Stimulated activated CD4-positive, alpha-beta T cell treated with anti-CD3 and anti-CD28 coated beads, TNF-alpha, amount 100 ng/mL, for 48 hours (primary cell): ENCODE data around the gene TRIM64.
"Not testable (repeated sequence)": the region's sequence is repeated elsewhere in the genome, so short reads cannot be mapped to it uniquely, and the experiment has no call there.

ENCODE experiments used
- DNase-seq, 3 donors: peaks; one replicate each; pipeline ENCODE4 v3.0.0-alpha.2; 2020; ENCODE audit warnings: low read depth in 3 of 3

Gene TRIM64, protein sequence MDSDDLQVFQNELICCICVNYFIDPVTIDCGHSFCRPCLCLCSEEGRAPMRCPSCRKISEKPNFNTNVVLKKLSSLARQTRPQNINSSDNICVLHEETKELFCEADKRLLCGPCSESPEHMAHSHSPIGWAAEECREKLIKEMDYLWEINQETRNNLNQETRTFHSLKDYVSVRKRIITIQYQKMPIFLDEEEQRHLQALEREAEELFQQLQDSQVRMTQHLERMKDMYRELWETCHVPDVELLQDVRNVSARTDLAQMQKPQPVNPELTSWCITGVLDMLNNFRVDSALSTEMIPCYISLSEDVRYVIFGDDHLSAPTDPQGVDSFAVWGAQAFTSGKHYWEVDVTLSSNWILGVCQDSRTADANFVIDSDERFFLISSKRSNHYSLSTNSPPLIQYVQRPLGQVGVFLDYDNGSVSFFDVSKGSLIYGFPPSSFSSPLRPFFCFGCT

DNA sequence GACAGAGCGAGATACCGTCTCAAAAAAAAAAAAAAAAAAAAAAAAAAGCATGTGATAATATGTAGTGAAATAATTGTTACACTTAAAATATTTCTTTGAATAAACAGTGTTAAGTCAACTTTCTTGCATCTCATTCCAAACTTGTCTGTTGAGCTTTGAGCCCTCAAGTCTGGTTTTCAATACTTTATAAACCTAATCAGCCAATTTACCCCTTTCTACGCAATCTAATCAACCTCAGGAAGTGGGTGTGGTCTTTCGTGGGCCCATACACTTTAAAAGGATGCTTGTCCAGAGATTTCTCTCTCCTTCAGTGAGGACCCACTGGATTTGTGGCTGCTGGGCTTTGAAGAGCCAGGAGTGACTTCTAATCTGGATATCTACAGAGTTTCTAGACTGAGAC lies at the start of gene TRIM64:
TRIM64 (plus strand) TSS at position 301 of the 400 bp plus-strand sequence. CDS start 2,467 bp downstream, outside the sequence.
- DNase-seq = not testable (repeated sequence)

DNA sequence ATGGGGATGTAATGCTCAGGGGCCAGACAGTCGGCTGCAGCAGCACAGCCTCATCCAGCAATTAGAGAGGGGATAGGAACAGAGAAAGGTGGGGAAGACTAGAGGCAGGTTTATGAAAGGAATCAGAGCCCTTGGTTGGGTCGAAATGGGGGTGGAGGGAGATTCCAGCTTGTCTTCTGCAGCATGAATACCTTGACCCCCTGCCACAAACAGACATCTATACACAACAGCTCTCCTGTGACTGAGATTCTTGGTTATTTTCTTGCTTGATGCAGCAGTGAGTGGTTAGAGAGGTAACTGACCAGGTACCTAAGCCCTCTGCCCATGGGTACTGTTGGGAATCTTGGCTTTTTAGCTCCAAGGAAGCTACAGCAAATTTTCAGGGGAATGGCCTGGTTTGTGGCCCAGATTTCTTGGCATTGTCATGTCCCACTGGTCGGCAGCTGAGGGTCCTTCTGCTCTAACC lies 43.6 kb upstream of the TRIM64 start, which contains the start of gene TRIM49D1:
TRIM49D1 (minus strand) TSS at position 51 of the 466 bp plus-strand sequence. CDS start 4,535 bp downstream, outside the sequence.
- DNase-seq = no peak

DNA sequence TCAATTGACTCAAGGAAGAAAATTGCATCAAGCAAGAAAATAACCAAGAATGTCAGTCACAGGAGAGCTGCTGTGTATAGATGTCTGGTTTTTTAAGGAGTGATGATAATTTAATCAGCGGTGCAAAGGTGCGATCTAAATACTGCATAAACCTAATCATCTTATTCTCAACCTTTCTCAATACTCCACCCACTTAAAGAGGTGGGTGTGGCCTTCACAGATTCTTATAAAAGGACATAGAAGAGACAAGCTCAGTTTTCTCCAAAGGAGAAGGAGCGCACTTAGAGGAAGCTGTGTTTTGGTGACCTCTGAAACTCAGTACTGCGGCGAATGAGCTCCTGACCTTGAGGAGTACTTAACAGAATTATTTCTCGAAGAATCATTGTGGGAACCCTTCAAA lies 42.1 kb upstream of the TRIM64 start, which contains the start of gene TRIM49D2:
TRIM49D2 (plus strand) TSS at position 301 of the 400 bp plus-strand sequence. CDS start 2,698 bp downstream, outside the sequence.
- not testable (repeated sequence) for DNase-seq

DNA sequence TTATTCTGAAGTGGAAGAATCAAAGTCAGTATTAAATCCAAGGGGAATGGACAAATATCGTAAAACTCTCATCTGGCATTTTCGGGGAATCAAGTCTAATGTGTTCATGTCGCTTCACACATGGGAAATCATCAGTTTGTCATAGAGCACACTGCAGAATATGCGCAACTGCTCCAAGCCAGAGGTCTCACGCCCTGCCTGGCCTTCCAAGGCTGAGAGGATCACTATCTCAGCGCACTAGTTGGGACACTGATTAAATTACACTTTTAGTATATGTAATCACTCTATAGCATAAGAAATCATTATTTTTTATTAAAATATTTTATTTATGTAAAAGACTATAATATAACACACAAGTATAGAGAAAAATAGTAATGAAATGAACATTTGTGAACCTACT lies 5.0 kb upstream of the TRIM64 start:
- DNase-seq = not testable (repeated sequence)
